Measurements from ENCODE around the gene GCA. TPM values are rescaled to one million over a fixed set of nuclear protein-coding genes. Genes with fewer than 3 reads are reported as not detected.

GCA gene
- total and polyA plus RNA-seq, 2 of the 8 experiments (the other 6 are each of a cell fraction or from before 2014, with no cell fraction given), result 37.4 to 42.0 TPM

DNA sequence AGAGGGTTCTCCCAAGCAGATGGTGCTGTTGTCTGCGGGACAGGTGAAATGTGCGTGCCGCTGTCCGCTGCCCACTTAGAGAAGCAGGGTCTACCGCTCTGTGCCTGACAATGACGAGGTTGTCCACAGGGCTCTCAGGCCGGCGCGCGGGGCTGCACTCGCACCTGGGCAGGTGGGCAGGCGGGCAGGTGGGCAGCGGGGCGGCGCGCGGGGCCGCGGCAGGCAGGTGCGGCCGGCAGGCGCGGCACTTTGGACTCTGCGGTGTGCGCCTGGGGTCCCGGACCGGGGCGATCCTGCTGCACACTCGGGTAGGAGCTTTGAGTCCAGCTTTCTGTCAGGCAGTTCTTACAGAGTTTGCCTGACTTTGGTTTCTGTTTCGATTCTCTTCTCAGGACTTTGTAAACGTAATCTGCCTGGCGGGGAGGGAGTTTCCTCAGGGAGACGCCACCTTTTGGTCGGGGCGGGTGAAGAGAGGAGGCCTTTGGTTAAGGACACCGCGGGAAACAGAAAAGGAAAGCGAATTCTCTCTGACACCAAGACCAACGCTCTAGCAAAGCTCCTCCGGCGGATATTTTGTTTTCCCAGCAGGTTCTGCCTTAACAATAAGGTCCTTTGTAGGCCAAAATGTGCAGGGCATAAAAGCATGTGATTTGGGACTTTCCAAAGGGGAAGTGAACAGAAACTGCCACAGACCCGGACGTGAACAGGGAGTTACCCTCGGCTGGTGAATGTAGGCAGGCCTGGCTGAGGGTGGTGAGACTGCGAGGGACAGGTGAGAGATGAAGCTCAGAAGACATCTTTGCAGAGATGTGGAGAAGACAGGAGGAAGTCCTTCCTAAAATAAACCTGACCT lies 25.4 kb upstream of the GCA start, which contains the start of gene IFIH1:
Gene IFIH1, minus strand, starts transcription at position 357 of the 853 bp plus-strand sequence. CDS start 377 bp downstream, outside the sequence.
- POLR2A ChIA-PET (ENCODE audit: partially characterized antibody), result interaction anchor here (0.9 kb wide), 1 partner anchor 19 kb away, joined by 3 read pairs; no protein-coding TSS in a partner anchor
- peak; percentile 68 for FAIRE-seq
- no peak within 1 kb of the TSS for H2BK5ac ChIP-seq (ENCODE audit: low read depth, low read length)
- TF ChIP-seq ASH2L (IDR thresholded peaks at IDR 0.05; ENCODE audit: low read length), result peak; percentile 92
- peak in 1 of 2 experiments; percentile 48; a peak in 1 of 3 replicates for TF ChIP-seq POLR2A (IDR thresholded peaks at IDR 0.05; ENCODE audit: control extremely low read depth in 1 of 2, low read depth in 2 of 2, low read length in 2 of 2)
- TF ChIP-seq, protein P1, sequence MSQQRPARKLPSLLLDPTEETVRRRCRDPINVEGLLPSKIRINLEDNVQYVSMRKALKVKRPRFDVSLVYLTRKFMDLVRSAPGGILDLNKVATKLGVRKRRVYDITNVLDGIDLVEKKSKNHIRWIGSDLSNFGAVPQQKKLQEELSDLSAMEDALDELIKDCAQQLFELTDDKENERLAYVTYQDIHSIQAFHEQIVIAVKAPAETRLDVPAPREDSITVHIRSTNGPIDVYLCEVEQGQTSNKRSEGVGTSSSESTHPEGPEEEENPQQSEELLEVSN (IDR thresholded peaks at IDR 0.05), result peak; percentile 59; the same call in 1 of the 2 replicates
- TF ChIP-seq TAF1 (IDR thresholded peaks at IDR 0.05; ENCODE audit: low read depth, low read length), result 0 out of 2 replicates have a peak, but pooled peaks have one; percentile 2
- TF ChIP-seq CREB1 (IDR thresholded peaks at IDR 0.05), result peak; percentile 20; the same call in 1 of the 2 replicates
- peak; percentile 31 for TF ChIP-seq KDM4A (IDR thresholded peaks at IDR 0.05; ENCODE audit: low read depth, low read length, severe bottlenecking)
- TF ChIP-seq RXRA (IDR thresholded peaks at IDR 0.05; ENCODE audit: insufficient read depth, low read depth, low read length), result no peak
- TF ChIP-seq NRF1 (IDR thresholded peaks at IDR 0.05; ENCODE audit: low read depth, low read length), result no peak
- peak; percentile 64 for TF ChIP-seq RBBP5 (IDR thresholded peaks at IDR 0.05; ENCODE audit: borderline replicate concordance, low read depth, low read length)
- TF ChIP-seq SAP30 (IDR thresholded peaks at IDR 0.05; ENCODE audit: insufficient read depth, insufficient replicate concordance, low read length), result peak; percentile 21

More for the DNA sequence above, 25.4 kb upstream of the GCA start, which contains the start of gene IFIH1:
- peak within 1 kb of the TSS; percentile 14 to 49 (median 40); a peak in 4 of 7 replicates for H3K9ac ChIP-seq (replicated peaks in 1 of 4; ENCODE audit: extremely low read depth in 1 of 4, low read depth in 3 of 4, low read length in 3 of 4)
- no peak within 1 kb of the TSS for H3K4ac ChIP-seq (replicated peaks; ENCODE audit: insufficient read length, low read depth, low read length)
- H2AFZ ChIP-seq (ENCODE audit: low read length), result peak within 1 kb of the TSS; percentile 100
- peak within 1 kb of the TSS; percentile 50 to 74 (median 64) for H3K4me3 ChIP-seq (ENCODE audit: extremely low read depth in 1 of 4, insufficient read depth in 2 of 4, low read depth in 3 of 4, low read length in 4 of 4)
- H3K4me2 ChIP-seq (ENCODE audit: insufficient read depth in 1 of 2, low read depth in 2 of 2, low read length in 2 of 2), result peak within 1 kb of the TSS; percentile 77 to 81
- CTCF ChIA-PET (ENCODE audit: partially characterized antibody), result interaction anchor here (0.6 to 4.3 kb wide), 9 partner anchors 9 to 98 kb away, joined by 3 to 30 read pairs (median 6); no protein-coding TSS in a partner anchor
- H3K4me1 ChIP-seq (replicated peaks in 1 of 4; ENCODE audit: control insufficient read depth in 3 of 4, insufficient read depth in 4 of 4, low read length in 3 of 4), result peaks cover 0 to 8% (median 2%) of the 10 kb centered on the region in 4 experiments; a peak in 3 of 7 replicates
- no peaks in the 10 kb centered on the region for H4K20me1 ChIP-seq (replicated peaks in 1 of 2; ENCODE audit: control insufficient read depth in 1 of 2, insufficient read depth in 2 of 2, low read length in 2 of 2)
- H2AK5ac ChIP-seq (ENCODE audit: low read depth, low read length), result no peak within 1 kb of the TSS
- no peaks in the 10 kb centered on the region for H3K79me1 ChIP-seq (ENCODE audit: low read depth, low read length)
- H3K56ac ChIP-seq (replicated peaks; ENCODE audit: insufficient read length, low read depth, low read length), result no peak within 1 kb of the TSS
- H2BK20ac ChIP-seq (ENCODE audit: low read length), result peak within 1 kb of the TSS; percentile 25; the same call in 1 of the 2 replicates
- H3K27me3 ChIP-seq (replicated peaks in 1 of 4; ENCODE audit: control insufficient read depth in 3 of 4, extremely low read depth in 1 of 4, insufficient read depth in 3 of 4, low read length in 3 of 4), result peaks cover 0 to 12% (median 6%) of the 10 kb centered on the region in 4 experiments; a peak in 5 of 7 replicates
- no peaks in the 10 kb centered on the region for H3K79me2 ChIP-seq (ENCODE audit: control insufficient read depth in 1 of 2, insufficient read depth in 2 of 2, low read length in 2 of 2)
- H3K23me2 ChIP-seq (ENCODE audit: low read depth, low read length), result peaks cover 4% of the 10 kb centered on the region; the same call in 1 of the 2 replicates
- H4K91ac ChIP-seq (replicated peaks; ENCODE audit: insufficient read length, low read length), result peak within 1 kb of the TSS; percentile 52
- no peak within 1 kb of the TSS for H3K23ac ChIP-seq (ENCODE audit: insufficient read length)
- no peak within 1 kb of the TSS; the same call in 1 of the 2 replicates for H2BK15ac ChIP-seq (ENCODE audit: low read length)
- H4K5ac ChIP-seq (ENCODE audit: insufficient read length, low read depth, low read length), result no peak within 1 kb of the TSS
- H3K9me3 ChIP-seq (ENCODE audit: insufficient read depth in 2 of 2, low read depth in 1 of 2, low read length in 1 of 2), result no peaks in the 10 kb centered on the region
- peak in 1 of 2 experiments; percentile 71 for DNase-seq (ENCODE audit: low read depth in 1 of 2, low spot score in 2 of 2)
- peak within 1 kb of the TSS; percentile 55; the same call in 1 of the 2 replicates for H3K18ac ChIP-seq (ENCODE audit: extremely low read depth, low read length)
- H3K14ac ChIP-seq (ENCODE audit: insufficient read length), result no peak within 1 kb of the TSS
- peak within 1 kb of the TSS; percentile 19 for H3K27ac ChIP-seq (ENCODE audit: low read depth, low read length)
- H2BK12ac ChIP-seq (ENCODE audit: low read depth, low read length), result peak within 1 kb of the TSS; percentile 45; the same call in 1 of the 2 replicates
- WGBS, 2 experiments (ENCODE audit: extremely low coverage in 1 of 2, insufficient coverage in 1 of 2, insufficient read length in 1 of 2, insufficient replicate concordance in 2 of 2, low coverage in 1 of 2, low lambda C conversion rate in 2 of 2, missing lambda C conversion rate in 1 of 2), result 6% methylated on average over 43 of the region's 45 CpGs; no CpG with 5 or more reads in 1 of the 2 experiments
- H2BK120ac ChIP-seq (replicated peaks; ENCODE audit: low read depth, low read length), result no peak within 1 kb of the TSS
- H3K36me3 ChIP-seq (ENCODE audit: control insufficient read depth in 2 of 4, insufficient read depth in 4 of 4, low read length in 3 of 4), result no peaks in the 10 kb centered on the region
- H4K8ac ChIP-seq (ENCODE audit: extremely low read depth, insufficient read depth, low read length), result peak within 1 kb of the TSS; percentile 88

All from H1 (cell line).